GM12801 (cell line): ENCODE measurements around the gene OPN1SW.

ENCODE experiments used
- TF ChIP-seq, protein P1 (sequence below): IDR thresholded peaks from one replicate; pipeline ENCODE4 v1.5.1; 2011; ENCODE audit warnings: control low read depth; ENCODE audit not compliant: insufficient read length; ENCODE audit errors: extremely low read depth

Gene OPN1SW

GRCh38 chr7:128801667-128802418 is 26.2 kb upstream of the OPN1SW start:
- TF ChIP-seq, protein P1, sequence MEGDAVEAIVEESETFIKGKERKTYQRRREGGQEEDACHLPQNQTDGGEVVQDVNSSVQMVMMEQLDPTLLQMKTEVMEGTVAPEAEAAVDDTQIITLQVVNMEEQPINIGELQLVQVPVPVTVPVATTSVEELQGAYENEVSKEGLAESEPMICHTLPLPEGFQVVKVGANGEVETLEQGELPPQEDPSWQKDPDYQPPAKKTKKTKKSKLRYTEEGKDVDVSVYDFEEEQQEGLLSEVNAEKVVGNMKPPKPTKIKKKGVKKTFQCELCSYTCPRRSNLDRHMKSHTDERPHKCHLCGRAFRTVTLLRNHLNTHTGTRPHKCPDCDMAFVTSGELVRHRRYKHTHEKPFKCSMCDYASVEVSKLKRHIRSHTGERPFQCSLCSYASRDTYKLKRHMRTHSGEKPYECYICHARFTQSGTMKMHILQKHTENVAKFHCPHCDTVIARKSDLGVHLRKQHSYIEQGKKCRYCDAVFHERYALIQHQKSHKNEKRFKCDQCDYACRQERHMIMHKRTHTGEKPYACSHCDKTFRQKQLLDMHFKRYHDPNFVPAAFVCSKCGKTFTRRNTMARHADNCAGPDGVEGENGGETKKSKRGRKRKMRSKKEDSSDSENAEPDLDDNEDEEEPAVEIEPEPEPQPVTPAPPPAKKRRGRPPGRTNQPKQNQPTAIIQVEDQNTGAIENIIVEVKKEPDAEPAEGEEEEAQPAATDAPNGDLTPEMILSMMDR, result no peak

DNA sequence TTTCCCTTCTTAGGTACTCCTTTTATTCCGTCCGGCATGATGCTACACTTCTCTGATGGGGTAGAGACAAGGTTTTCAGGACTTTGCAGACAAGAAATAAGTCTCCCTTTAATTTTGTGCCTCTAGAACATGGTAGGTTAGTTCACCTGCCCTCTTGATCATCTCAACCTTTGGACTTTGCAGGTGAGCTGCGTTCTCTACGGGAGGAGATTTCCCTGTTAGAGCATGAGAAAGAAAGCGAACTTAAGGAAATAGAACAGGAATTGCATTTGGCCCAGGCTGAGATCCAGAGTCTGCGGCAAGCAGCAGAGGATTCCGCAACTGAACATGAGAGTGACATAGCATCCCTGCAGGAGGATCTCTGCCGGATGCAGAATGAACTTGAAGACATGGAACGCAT is 25.4 kb upstream of the OPN1SW start:
- TF ChIP-seq, protein P1, result no peak

DNA sequence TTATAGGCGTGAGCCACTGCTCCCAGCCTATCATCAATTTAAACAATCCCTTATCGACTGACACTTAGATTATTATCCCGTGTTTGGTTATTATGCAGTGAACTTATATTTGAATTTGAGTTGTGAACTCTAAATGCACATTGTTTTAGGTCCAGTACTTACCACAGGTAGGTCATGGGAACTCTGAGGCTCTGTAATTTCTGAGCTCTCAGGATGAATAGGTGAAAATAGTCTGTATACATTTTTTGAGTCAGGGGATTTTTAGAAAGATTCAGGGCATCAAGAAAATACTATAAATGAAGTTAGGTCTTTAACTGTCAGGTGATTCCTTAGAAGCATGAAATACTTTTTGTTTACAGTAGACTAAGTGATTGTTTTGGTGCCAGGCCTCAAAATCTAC is 25.0 kb upstream of the OPN1SW start:
- TF ChIP-seq, protein P1, result no peak

- TF ChIP-seq, protein P1, result no peak
Measured at GRCh38 chr7:128799451-128799850, 23.9 kb upstream of the OPN1SW start.

DNA sequence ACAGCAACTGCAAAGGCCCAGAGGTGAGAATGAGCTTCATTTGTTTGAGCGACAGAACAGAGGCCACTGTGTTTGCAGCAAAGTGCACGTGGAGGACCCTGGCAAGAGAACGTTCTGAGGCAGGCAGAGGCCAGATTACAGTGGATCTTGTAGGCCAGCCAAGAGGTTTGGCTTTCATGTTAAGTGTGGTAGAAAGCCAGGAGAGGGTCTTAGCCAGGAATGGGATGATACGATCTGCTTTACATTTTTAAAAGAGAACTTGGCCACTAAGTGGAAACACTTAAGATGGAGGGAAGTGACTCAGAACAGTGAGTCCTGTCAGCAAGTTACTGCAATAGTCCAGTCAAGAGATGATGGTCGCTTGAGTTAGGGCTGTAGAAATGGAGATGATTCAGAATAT is 20.7 kb upstream of the OPN1SW start:
- TF ChIP-seq, protein P1, result no peak

GRCh38 chr7:128795129-128795528 is 19.5 kb upstream of the OPN1SW start:
- TF ChIP-seq, protein P1, result no peak

DNA sequence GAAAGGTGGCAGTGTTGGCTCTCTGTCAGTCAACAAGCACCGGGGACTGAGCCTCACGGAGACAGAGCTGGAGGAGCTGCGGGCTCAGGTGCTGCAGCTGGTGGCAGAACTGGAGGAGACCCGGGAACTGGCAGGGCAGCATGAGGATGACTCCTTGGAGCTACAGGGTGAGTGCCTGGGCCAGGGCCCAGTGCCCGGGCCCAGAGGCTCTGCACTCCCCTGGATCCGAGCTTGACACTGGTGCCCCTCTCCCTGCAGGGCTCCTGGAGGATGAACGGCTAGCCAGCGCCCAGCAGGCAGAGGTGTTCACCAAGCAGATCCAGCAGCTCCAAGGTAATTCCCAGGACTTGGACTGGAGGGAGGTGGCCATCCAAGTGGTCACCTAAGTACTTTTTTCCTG is 18.8 kb upstream of the OPN1SW start:
- TF ChIP-seq, protein P1, result no peak
